GM10847 (cell line): ENCODE data around the gene ITPR1.

Experiments
- POLR2A ChIP-seq: IDR thresholded peaks from 2 replicates; pipeline ENCODE4 v1.6.1; 2011; ENCODE audit not compliant: insufficient read length; ENCODE audit errors: extremely low read depth

Gene ITPR1

GRCh38 chr3:4793311-4793710 is 300.2 kb downstream of the ITPR1 start:
- TF ChIP-seq POLR2A = no peak

- TF ChIP-seq POLR2A = no peak
Measured at GRCh38 chr3:4794331-4794730, 301.2 kb downstream of the ITPR1 start.

GRCh38 chr3:4794798-4795197 is 301.6 kb downstream of the ITPR1 start:
- TF ChIP-seq POLR2A = no peak

GRCh38 chr3:4795905-4796304 is 302.8 kb downstream of the ITPR1 start:
- no peak for TF ChIP-seq POLR2A

- TF ChIP-seq POLR2A = no peak
Measured at GRCh38 chr3:4797201-4797705, 304.1 kb downstream of the ITPR1 start.

GRCh38 chr3:4799266-4800256 is 306.4 kb downstream of the ITPR1 start:
- no peak for TF ChIP-seq POLR2A

GRCh38 chr3:4800595-4800994 is 307.4 kb downstream of the ITPR1 start:
- TF ChIP-seq POLR2A = no peak

- no peak for TF ChIP-seq POLR2A
Measured at GRCh38 chr3:4801892-4802291, 308.7 kb downstream of the ITPR1 start.

GRCh38 chr3:4802903-4803302 is 309.8 kb downstream of the ITPR1 start:
- TF ChIP-seq POLR2A = no peak

- no peak for TF ChIP-seq POLR2A
Measured at GRCh38 chr3:4804161-4805058, 311.3 kb downstream of the ITPR1 start.

- no peak for TF ChIP-seq POLR2A
Measured at GRCh38 chr3:4805662-4806061, 312.5 kb downstream of the ITPR1 start.

GRCh38 chr3:4806535-4807108 is 313.5 kb downstream of the ITPR1 start:
- no peak for TF ChIP-seq POLR2A

GRCh38 chr3:4807381-4808280 is 314.5 kb downstream of the ITPR1 start:
- TF ChIP-seq POLR2A = no peak

- no peak for TF ChIP-seq POLR2A
Measured at GRCh38 chr3:4808637-4809036, 315.5 kb downstream of the ITPR1 start.
